Uterus (tissue), 2 donors: ENCODE data around the gene CNTNAP5.

Source experiments
- POLR2A ChIP-seq, 2 donors: fragments of 450-650 bp; IDR thresholded peaks; one replicate each; pipeline ENCODE4 v1.6.1; 2016; ENCODE audit warnings: antibody characterized with exemption in 2 of 2, mild to moderate bottlenecking in 1 of 2, moderate library complexity in 1 of 2
- TF ChIP-seq, protein P1 (sequence below), 4 experiments: fragments of 200-600 bp in 2 of 4; fragments of 450-650 bp in 2 of 4; sonication (generic) in 2 of 4; IDR thresholded peaks; one replicate each; pipeline ENCODE4 v1.5.1; 2016 to 2019; ENCODE audit warnings: antibody characterized with exemption in 4 of 4, mild to moderate bottlenecking in 2 of 4, moderate library complexity in 1 of 4

DNA sequence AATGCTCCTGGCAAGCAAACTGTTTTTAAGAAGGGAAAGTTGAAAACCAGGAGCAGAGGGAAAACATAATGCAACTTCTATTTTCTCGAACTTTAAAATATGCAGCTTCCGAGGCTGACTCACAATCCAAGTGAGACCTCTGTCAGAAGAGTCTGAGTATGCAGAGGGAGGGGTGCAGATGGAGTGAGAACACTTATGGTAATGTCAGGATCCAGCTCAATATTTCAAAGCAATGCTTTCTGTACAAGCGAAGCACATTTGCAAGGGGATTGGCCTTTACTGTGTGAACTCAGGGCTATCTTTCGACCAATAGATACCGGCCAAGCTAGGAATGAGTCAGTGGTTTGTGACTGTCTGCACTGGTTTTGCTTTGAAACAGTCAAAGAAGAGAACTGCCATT is 242.7 kb downstream of the CNTNAP5 start:
- TF ChIP-seq, protein P1, sequence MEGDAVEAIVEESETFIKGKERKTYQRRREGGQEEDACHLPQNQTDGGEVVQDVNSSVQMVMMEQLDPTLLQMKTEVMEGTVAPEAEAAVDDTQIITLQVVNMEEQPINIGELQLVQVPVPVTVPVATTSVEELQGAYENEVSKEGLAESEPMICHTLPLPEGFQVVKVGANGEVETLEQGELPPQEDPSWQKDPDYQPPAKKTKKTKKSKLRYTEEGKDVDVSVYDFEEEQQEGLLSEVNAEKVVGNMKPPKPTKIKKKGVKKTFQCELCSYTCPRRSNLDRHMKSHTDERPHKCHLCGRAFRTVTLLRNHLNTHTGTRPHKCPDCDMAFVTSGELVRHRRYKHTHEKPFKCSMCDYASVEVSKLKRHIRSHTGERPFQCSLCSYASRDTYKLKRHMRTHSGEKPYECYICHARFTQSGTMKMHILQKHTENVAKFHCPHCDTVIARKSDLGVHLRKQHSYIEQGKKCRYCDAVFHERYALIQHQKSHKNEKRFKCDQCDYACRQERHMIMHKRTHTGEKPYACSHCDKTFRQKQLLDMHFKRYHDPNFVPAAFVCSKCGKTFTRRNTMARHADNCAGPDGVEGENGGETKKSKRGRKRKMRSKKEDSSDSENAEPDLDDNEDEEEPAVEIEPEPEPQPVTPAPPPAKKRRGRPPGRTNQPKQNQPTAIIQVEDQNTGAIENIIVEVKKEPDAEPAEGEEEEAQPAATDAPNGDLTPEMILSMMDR (IDR thresholded peaks at IDR 0.05): no peak
- no peak for TF ChIP-seq POLR2A (IDR thresholded peaks at IDR 0.05)
